H1 (cell line): ENCODE data around the gene CNRIP1. TPM values are rescaled to one million over a fixed set of nuclear protein-coding genes. Genes with fewer than 3 reads are reported as not detected.

Source experiments
- CHD2 ChIP-seq: IDR thresholded peaks from 2 replicates; pipeline ENCODE4 v1.6.1; 2012; ENCODE audit warnings: low read length, improper control_type of control experiment
- POLR2AphosphoS5 ChIP-seq: IDR thresholded peaks from 2 replicates; pipeline ENCODE4 v1.6.1; 2011; ENCODE audit warnings: low read depth, low read length
- polyA plus RNA-seq, 7 experiments: library from polyadenylated mRNA; depleted of rRNA in 3 of 7; stranded (reverse) in 5 of 7; unstranded in 2 of 7; fragments of >200 nt in 5 of 7; fragments of 200-250 nt in 2 of 7; gene quantifications; 1 replicate in 5 of 7; 2 replicates in 1 of 7; 4 replicates in 1 of 7; pipeline versions ENCODE4 v1.2.1 to v1.2.3, GENCODE V29; 2011 to 2013; ENCODE audit warnings: missing spikeins in 2 of 7, mixed read lengths in 2 of 7
- total RNA-seq: library from RNA; stranded (reverse); fragmentation: NEBNext Ultra II Directional; extraction: Animal tissue kit (Norgen Biotek cat#: 25700); gene quantifications from 2 replicates; pipeline ENCODE4 v1.2.1, GENCODE V29; 2021

The CNRIP1 gene
- total and polyA plus RNA-seq, 2 of the 8 experiments (the other 6 are each of a cell fraction or from before 2014, with no cell fraction given) = 4.6 to 7.0 TPM

GRCh38 chr2:68302281-68302875 is 17.4 kb downstream of the CNRIP1 start (continued):
- TF ChIP-seq POLR2AphosphoS5 (no peak), CHD2 (no peak)
